NCI-H2227 treated with DMSO at 0.1 percent for 48 hours (cell line): Measurements from ENCODE around the gene ZSWIM5.
"Not testable (repeated sequence)": the region's sequence is repeated elsewhere in the genome, so short reads cannot be mapped to it uniquely, and the experiment has no call there.

ENCODE experiments used
- DNase-seq: peaks from one replicate; lab custom pipeline; 2025; lab: John Stamatoyannopoulos, UW

ZSWIM5 gene

GRCh38 chr1:45146833-45147232, 59.6 kb downstream of the ZSWIM5 start:
- no peak for DNase-seq

GRCh38 chr1:45141247-45142003, 65.0 kb downstream of the ZSWIM5 start:
- no peak for DNase-seq

GRCh38 chr1:45136984-45137383, 69.4 kb downstream of the ZSWIM5 start:
- DNase-seq: no peak

GRCh38 chr1:45135316-45135715, 71.1 kb downstream of the ZSWIM5 start:
- no peak for DNase-seq

DNA sequence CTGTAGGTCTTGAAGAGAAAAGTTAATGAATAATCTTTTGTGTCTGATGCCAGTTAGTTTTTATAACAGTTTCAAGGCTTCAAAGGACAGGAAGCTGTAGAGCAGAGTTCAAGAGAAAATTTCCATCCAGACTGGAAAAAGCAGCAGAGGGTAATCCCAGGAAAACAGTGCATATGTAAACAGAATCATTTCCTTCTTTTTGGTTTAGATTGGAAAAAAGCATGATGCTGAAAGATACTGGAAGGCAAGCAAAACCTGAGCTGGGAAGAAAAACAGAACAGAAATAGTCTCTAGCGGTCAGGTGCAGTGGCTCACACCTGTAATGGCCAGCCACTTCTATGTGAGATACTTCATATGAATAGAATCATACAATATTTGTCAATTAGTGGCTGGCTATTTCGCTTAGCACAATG, 71.9 kb downstream of the ZSWIM5 start:
- DNase-seq: no peak

GRCh38 chr1:45132719-45133118, 73.7 kb downstream of the ZSWIM5 start:
- DNase-seq: not testable (repeated sequence)

GRCh38 chr1:45123358-45123757, 83.0 kb downstream of the ZSWIM5 start:
- DNase-seq: no peak

DNA sequence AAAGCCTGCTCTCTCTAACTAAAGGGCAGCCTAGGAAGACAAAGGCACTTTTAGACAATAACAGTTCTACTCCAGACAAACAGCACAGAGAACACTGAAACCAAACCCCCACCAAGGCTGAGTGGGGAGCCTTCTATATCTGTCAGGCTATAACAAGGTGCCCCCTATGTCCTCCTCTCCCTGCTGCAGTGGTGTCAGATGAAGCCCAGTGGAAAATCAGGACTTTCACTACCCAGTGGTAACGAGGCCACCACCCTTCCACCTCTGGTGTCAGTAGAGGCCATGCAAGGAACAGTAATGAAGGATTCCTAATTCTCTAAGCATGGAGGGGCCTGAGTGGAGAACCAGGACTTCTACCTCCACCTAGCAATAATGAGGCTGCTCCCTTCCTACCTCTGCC, 83.7 kb downstream of the ZSWIM5 start:
- no peak for DNase-seq

DNA sequence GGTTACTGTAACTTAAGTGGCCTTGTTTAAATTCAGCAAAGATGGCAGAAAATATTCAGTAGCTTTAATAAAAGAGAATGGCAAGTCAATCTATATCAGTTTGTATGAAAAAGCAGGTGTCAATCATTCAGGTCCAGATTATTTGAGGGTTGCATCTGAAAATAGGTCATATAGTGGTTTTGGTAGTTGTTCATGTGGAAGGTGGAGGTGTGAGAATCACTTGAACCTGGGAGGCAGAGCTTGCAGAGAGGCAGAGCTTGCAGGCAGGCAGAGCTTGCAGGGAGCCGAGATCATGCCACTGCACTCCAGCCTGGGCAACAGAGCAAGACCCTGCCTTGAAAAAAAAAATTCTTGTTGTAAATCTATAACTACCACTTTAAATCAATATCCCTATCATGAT, 88.6 kb downstream of the ZSWIM5 start:
- DNase-seq: no peak

DNA sequence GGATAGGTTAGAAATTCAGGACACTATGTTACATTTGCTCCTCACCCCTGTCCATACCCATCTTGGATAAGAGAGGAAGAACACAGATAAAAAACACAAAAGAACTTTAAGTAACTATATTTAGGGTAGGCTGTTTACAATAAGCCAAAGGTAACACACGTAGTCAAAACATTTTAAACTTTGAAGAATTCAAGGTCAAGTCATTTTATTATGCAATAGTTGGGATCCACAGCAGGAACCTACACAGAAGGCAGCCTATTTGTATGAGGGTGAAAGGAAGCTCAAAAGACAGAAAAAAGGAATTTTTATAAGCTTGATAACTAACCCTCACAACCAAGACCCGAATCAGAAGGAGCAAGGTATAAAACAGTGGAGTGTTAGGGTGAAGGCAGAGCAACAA, 89.6 kb downstream of the ZSWIM5 start:
- DNase-seq: no peak

- DNase-seq: no peak
Observed at GRCh38 chr1:45116340-45116739, 90.1 kb downstream of the ZSWIM5 start.

DNA sequence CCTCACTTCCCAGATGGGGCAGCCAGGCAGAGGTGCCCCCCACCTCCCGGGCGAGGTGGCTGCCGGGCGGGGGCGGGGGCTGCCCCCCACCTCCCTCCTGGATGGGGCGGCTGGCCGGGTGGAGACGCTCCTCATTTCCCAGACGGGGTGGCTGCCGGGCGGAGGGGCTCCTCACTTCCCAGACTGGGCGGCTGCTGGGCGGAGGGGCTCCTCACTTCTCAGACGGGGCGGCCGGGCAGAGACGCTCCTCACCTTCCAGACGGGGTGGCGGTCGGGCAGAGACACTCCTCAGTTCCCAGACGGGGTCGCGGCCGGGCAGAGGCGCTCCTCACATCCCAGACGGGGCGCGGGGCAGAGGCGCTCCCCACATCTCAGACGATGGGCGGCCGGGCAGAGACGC, 91.2 kb downstream of the ZSWIM5 start:
- not testable (repeated sequence) for DNase-seq

DNA sequence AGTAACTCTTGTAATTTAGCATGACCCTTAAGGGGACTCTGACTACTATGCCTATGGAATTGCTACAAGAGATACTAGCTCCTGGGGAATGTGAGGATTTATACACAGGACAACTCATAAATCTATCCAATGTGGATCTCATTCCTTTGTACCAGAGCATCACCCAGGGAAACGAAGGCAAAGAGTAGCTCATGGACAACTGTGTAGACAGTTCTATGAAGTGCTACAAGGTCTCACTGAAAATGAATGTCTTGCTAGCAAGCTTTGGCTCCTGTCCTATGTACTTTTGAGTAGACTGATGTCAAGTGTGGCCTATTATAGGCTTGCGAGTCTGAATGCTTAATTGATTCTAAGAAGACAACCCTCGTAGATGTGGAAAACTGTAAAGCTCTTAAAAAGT, 93.7 kb downstream of the ZSWIM5 start:
- no peak for DNase-seq

- DNase-seq: no peak
Observed at GRCh38 chr1:45111239-45111638, 95.2 kb downstream of the ZSWIM5 start.

- no peak for DNase-seq
Observed at GRCh38 chr1:45107782-45108181, 98.6 kb downstream of the ZSWIM5 start.

DNA sequence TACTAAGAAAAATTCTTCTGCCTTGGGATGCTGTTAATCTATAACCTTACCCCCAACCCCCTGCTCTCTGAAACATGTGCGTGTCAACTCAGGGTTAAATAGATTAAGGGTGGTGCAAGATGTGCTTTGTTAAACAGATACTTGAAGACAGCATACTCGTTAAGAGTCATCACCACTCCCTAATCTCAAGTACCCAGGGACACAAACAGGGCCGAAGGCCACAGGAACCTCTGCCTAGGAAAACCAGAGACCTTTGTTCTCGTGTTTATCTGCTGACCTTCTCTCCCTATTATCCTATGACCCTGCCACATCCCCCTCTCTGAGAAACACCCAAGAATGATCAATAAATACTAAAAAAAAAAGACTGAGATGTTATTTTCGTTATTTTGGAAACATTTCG, 99.5 kb downstream of the ZSWIM5 start:
- DNase-seq: not testable (repeated sequence)

GRCh38 chr1:45106156-45106545, 100.3 kb downstream of the ZSWIM5 start:
- not testable (repeated sequence) for DNase-seq

- DNase-seq: not testable (repeated sequence)
Observed at GRCh38 chr1:45105486-45106155, 100.8 kb downstream of the ZSWIM5 start.

- no peak for DNase-seq
Observed at GRCh38 chr1:45103534-45103933, 102.9 kb downstream of the ZSWIM5 start.

DNA sequence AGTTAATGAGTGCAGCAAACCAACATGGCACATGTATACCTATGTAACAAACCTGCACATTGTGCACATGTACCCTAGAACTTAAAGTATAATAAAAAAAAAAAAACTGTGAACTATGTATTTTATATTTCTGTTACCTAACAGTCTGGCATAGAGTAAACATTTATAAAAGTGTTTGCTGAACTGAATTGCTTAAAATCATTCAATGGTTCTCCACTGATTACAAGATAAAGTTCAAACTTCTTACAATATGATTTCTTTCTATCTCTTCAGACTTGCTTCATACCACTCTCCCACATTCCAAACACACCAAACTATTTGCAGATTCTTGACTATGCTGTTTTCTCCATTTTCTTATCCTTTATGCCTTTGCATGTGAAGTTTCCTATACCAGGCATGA, 104.5 kb downstream of the ZSWIM5 start:
- DNase-seq: no peak

- DNase-seq: not testable (repeated sequence)
Observed at GRCh38 chr1:45101528-45101927, 104.9 kb downstream of the ZSWIM5 start.

DNA sequence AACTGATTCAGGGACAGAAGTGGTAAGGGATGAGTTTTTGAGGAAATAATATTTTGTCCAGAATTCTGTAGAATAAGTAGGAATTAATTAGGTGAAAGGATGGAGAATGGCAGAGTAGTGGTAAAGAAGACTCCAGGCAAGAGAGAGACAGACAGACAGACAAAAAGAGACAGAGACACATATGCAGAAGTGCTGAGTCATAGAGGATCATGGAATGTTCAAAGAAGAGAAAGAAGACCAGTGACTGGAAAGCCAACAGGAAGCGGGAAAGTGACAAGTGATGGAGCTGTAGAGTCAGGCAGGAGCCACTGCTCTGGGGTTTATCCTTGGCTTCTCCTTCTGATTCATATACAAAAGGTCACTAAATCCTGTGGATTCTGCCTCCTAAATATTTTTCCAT, 108.5 kb downstream of the ZSWIM5 start:
- no peak for DNase-seq

- DNase-seq: no peak
Observed at GRCh38 chr1:45097079-45097478, 109.3 kb downstream of the ZSWIM5 start.

- DNase-seq: no peak
Observed at GRCh38 chr1:45095450-45095849, 111.0 kb downstream of the ZSWIM5 start.
